ENCODE measurements around the gene SEMA4D.
A peak's percentile ranks its signal among the peaks of the same experiment; 100 is the strongest.
"Not testable (repeated sequence)": the region's sequence is repeated elsewhere in the genome, so short reads cannot be mapped to it uniquely, and the experiment has no call there.

SEMA4D gene

DNA sequence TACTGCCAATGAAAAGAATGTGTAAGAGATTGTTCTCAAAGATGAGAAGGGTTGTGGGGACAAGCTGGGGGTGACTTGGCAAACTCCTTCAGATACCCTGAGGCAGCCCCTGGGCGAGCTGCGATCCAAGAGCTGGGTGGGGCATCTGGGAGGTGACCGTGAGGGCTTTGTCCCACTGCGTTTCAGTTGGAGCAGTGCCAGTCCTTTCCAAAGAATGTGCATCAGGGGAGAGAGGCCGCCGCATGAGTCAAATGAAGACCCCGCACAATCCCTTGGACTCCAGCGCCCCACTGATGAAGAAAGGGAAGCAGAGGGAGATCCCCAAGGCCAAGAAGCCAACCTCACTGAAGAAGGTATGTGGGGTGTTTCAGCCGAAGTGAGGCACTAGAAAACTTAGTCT lies 151.2 kb downstream of the SEMA4D start:
- DNase-seq = no peak

GRCh38 chr9:89345476-89345875 lies 152.4 kb downstream of the SEMA4D start:
- no peak for DNase-seq

GRCh38 chr9:89343812-89344211 lies 154.1 kb downstream of the SEMA4D start:
- DNase-seq = not testable (repeated sequence)

DNA sequence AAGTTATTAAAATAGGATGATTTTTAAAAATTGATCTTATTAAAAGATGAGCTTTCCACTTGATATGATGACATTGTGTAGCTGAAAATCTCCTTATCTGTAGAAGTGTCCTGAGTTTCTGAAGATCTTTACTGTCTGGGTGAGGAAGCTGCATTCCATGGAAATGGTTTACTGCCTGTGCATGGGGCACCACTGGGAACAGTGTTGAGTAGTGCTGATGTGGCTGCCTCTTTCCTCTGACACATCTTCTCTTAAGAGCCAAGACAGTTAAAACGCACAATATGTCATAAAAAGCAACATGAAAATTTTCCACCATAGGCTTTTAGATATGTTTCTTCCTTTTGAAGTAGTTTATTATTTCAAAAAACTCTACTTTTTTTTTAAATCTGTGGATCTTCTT lies 155.0 kb downstream of the SEMA4D start:
- DNase-seq = no peak

DNA sequence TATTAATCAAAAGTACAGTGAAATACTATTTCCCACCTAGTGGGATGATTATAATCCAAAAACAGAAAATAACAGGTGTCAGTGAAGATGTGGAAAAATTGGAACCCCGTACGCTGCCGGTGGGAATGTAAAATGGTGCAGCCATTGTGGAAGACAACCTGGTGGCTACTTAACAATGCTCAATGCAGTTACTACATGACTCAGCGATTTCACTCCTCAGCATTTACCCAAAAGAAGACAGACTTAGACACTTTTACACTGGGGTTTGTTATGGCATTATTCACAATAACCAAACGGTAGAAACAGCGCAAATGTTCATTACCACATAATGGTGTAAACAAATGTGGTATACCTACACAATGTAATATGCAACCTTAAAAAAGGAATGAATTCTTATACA lies 155.7 kb downstream of the SEMA4D start:
- DNase-seq = no peak

- no peak for DNase-seq
Measured at GRCh38 chr9:89340332-89340731, 157.6 kb downstream of the SEMA4D start.

GRCh38 chr9:89339807-89340206 lies 158.1 kb downstream of the SEMA4D start:
- no peak for DNase-seq

- DNase-seq = no peak
Measured at GRCh38 chr9:89330513-89330912, 167.4 kb downstream of the SEMA4D start.

GRCh38 chr9:89329917-89330316 lies 168.0 kb downstream of the SEMA4D start:
- DNase-seq = no peak

DNA sequence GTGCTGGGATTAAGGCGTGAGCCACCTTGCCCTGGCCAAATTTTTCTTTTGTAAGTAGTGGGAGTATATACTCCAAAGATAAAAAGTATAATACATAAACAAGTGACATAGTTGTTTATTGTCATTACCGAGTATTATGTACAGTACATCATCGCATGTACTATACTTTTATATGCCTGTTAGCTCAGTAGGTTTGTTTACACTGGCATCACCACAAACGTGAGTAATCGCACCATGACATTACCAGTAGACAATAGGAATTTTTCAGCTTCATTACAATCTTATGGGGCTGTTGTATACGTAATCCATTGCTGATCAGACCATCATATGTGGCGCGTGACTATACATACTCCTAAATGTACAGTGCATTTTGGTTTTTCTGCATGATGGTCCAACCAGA lies 169.8 kb downstream of the SEMA4D start:
- no peak for DNase-seq

DNA sequence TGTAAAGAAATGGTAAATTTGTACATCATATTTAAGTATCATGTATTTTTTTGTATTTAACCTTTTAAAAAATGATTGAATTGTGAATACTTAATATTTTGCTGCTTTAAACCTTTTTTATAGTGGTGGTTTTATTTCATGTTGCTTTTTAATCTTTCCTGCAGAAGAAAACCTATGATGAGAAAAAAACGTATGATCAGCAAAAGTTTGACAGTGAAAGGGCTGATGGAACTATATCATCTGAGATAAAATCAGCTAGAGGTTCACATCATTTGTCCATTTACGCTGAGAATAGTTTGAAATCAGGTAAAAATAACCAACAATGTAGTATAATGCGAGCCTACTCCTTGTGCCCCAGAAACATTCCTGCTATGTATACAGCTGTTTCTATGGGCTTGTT lies 172.2 kb downstream of the SEMA4D start:
- DNase-seq = no peak

DNA sequence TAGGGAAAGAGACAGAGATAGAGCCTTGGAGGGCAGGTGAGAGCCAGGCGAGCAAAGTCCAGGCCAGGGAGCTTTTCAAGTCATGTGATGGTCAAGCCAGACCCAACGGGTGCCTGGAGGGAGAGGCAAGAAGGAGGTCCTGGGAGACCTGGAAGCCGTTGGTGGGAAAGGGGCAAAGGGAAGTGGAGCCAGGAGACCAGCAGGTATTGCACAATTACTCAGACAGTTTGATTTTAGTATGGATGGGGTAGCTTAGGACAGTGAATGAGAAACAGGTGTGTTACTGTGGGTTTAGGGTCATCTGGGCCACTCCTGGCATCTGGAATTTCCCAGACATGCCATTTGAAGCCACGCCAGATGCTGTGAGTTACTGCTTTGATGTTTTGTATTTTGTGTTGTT lies 174.5 kb downstream of the SEMA4D start:
- DNase-seq = no peak

DNA sequence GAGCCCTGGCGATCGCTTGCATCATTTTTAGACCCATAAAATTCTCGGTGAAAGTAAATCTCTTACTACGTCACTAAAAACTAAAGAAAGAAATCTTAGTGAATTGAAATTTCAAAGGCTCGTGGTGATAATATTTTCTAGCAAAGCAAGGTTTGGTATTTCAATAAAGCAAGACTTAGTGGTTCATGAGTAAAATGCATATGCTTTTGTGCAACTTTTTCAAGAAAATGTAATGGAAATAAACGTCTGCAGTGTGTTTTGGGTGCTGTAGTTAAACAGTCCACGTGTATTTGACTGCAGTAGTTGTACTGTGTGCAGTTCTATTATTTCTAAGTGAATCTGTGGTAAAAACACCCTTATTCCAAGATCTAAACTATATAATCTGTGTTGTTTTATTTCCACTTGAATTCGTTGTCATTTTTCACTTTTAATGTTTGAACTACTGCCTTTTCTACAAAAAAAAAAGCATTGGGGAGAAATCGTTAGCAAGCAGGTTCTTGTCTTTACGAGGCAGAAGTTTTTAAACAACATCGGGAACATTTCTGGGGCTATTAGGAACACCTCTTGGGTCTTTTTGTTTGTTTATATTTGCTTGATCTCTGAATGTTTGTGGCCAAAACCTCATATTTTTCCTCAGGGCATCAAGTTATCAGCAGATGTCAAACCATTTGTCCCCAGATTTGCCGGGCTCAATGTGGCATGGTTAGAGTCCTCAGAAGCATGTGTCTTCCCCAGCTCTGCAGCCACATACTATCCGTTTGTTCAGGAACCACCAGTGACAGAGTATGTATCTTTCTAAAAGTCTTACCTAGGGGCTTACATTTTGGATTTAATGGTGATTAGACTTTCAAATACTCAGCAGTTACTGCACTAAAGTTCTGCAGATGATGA lies 178.7 kb downstream of the SEMA4D start:
- no peak for DNase-seq

- peak; percentile 96 for DNase-seq
Measured at GRCh38 chr9:89318123-89319014, 179.5 kb downstream of the SEMA4D start, which contains the start of gene SECISBP2. SECISBP2 (plus strand) TSS chr9:89318500; CDS start chr9:89318577, 77 bp downstream.

DNA sequence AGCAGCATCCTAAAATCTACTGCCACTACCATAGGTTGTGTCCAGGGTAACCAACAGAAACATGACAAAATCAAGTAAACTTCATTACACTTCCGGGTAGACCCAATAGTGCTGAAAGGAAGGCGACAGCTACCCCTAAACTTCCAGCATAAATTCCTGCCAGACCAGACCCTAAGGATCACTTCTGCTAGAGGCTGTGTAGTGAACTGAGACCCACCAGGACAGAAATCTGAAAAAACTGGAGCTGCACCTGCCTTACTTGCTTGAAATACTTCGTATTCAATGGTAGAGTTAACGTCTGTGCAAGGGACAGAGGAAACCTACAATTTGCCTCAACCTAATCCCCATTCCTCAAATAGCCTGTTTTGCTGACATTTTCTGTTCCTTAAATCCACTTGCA lies 180.6 kb downstream of the SEMA4D start:
- DNase-seq = no peak

- DNase-seq = no peak
Measured at GRCh38 chr9:89315482-89315881, 182.4 kb downstream of the SEMA4D start.

DNA sequence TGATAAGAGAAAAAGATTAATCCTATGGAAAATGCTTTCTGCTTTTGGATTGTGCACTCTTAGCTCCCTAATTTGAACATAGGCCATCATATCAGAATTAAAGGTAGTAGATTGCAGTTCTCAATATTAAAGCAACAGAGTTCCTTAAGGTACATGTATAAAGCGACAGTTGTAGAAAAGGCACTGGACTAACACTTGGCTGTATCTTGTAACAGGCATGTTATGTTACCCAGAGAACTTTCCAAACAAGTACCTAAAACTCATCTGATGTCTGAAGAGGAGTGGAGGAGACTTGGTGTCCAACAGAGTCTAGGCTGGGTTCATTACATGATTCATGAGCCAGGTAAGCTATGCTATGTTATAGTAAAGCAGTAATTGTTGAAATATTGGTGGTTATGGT lies 183.0 kb downstream of the SEMA4D start:
- DNase-seq = no peak

DNA sequence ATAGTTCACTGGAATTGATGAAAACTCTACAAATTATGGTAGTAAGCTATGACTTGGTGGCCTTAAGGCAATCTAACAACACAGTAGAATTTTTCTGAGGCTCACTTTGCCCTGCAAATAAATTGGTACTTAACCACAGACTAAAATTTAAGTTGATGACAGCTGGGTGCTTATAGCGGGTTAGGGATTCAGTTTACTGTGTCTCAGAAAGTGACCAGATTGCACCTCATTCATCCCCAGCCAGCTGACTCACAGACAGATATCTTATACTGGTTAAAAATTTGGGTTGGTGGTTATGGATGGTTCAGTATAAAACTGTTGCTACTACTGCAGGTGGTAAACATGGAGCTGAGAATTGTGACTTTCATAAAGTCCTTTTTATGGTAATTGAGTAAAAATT lies 184.1 kb downstream of the SEMA4D start:
- no peak for DNase-seq

- DNase-seq = no peak
Measured at GRCh38 chr9:89312222-89312571, 185.7 kb downstream of the SEMA4D start.

- no peak for DNase-seq
Measured at GRCh38 chr9:89311346-89312221, 186.3 kb downstream of the SEMA4D start.
